Activated CD4-positive, alpha-beta memory T cell treated with anti-CD3 and anti-CD28 coated beads, Interleukin-2, amount 10 ng/mL, durations not matched to agents 7 days and 5 days (primary cell): ENCODE results near the gene TTBK2. TPM values are rescaled to one million over a fixed set of nuclear protein-coding genes. Genes with fewer than 3 reads are reported as not detected.

Experiments used
- CTCF ChIA-PET: fragments of 350-600 bp; sonication (Branson Sonifier 250); formaldehyde crosslinking; loops from one replicate; lab custom pipeline; 2021; ENCODE audit warnings: antibody characterized with exemption, inconsistent platforms; lab: Charles Lee
- POLR2A ChIA-PET: fragments of 350-600 bp; sonication (Branson Sonifier 250); formaldehyde crosslinking; loops from one replicate; lab custom pipeline; 2021; ENCODE audit warnings: antibody characterized with exemption; lab: Charles Lee
- DNase-seq: peaks from one replicate; pipeline ENCODE4 v3.0.0-alpha.2; 2020
- H3K27ac Mint-ChIP-seq: one replicate; pipeline ENCODE4 v1.8.0; 2021; ENCODE audit warnings: mild to moderate bottlenecking, mixed read lengths
- H3K27me3 Mint-ChIP-seq: one replicate; pipeline ENCODE4 v1.8.0; 2021; ENCODE audit warnings: mixed read lengths
- H3K36me3 Mint-ChIP-seq: one replicate; pipeline ENCODE4 v1.8.0; 2021; ENCODE audit warnings: low read depth, mixed read lengths
- H3K4me1 Mint-ChIP-seq: one replicate; pipeline ENCODE4 v1.8.0; 2021; ENCODE audit warnings: mixed read lengths
- H3K4me3 Mint-ChIP-seq: one replicate; pipeline ENCODE4 v1.8.0; 2021; ENCODE audit warnings: mild to moderate bottlenecking, mixed read lengths
- H3K9me3 Mint-ChIP-seq: one replicate; pipeline ENCODE4 v1.8.0; 2021; ENCODE audit warnings: mixed read lengths
- total RNA-seq, 2 experiments: library from RNA; stranded (reverse); gene quantifications; one replicate each; pipeline ENCODE4 v1.2.3, GENCODE V29; 2021

The TTBK2 gene
- total RNA-seq, 2 experiments from 2014 or later, result 14.6 to 18.6 TPM

- CTCF ChIA-PET, result interaction anchor here (0.9 to 3.6 kb wide), 2 partner anchors 29 to 190 kb away, joined by 4 to 14 read pairs; no protein-coding TSS in a partner anchor
These were observed 185.0 kb downstream of the TTBK2 start for GRCh38 chr15:42735382-42736165.

GRCh38 chr15:42734076-42734672, 186.4 kb downstream of the TTBK2 start:
- H3K27ac Mint-ChIP-seq, result no peak overlapping the region
- peaks cover 20% of the 10 kb centered on the region for H3K4me1 Mint-ChIP-seq
- no peak overlapping the region for H3K4me3 Mint-ChIP-seq
- ChIA-PET CTCF (no interaction called here), POLR2A (no interaction called here)
- H3K36me3 Mint-ChIP-seq, result peaks cover 49% of the 10 kb centered on the region
- H3K27me3 Mint-ChIP-seq, result no peaks in the 10 kb centered on the region
- H3K9me3 Mint-ChIP-seq, result no peaks in the 10 kb centered on the region
- DNase-seq, result no peak

More at GRCh38 chr15:42735382-42736165, 185.0 kb downstream of the TTBK2 start:
- Mint-ChIP-seq H3K9me3 (no peaks in the 10 kb centered on the region), H3K4me1 (peaks cover 20% of the 10 kb centered on the region), H3K27me3 (no peaks in the 10 kb centered on the region), H3K36me3 (peaks cover 36% of the 10 kb centered on the region), H3K27ac (peak overlapping the region; percentile 21), H3K4me3 (peak overlapping the region; percentile 73)
- DNase-seq, result no peak
- POLR2A ChIA-PET, result interaction anchor here (0.6 to 2.8 kb wide), 8 partner anchors 9 to 462 kb away, joined by 3 to 12 read pairs (median 4); partner anchors contain the start of genes GANC, STARD9 and TMEM87A

DNA sequence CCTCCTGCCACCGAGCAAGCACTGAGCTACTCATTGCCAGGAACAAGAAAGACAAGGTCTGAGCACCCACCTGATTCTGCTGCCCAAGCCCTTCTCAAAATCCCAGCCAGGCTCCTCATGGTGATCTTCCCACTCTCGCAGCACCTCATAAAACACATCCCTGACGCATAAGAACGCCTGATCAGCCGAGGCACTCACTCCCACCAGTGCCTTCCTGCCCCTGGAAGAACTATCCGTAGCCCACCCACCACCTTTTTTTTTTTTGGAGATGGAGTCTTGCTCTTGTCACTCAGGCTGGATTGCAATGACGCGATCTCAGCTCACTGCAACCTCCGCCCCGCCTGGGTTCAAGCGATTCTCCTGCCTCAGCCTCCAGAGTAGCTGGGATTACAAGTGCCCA, 187.6 kb downstream of the TTBK2 start:
- no peak overlapping the region for H3K27ac Mint-ChIP-seq
- no peaks in the 10 kb centered on the region for H3K9me3 Mint-ChIP-seq
- ChIA-PET CTCF (interaction anchor here (1.0 kb wide), 1 partner anchor 193 kb away, joined by 3 read pairs; no protein-coding TSS in a partner anchor), POLR2A (no interaction called here)
- no peak overlapping the region for H3K4me3 Mint-ChIP-seq
- peaks cover 55% of the 10 kb centered on the region for H3K36me3 Mint-ChIP-seq
- H3K4me1 Mint-ChIP-seq, result peaks cover 20% of the 10 kb centered on the region
- no peaks in the 10 kb centered on the region for H3K27me3 Mint-ChIP-seq
- no peak for DNase-seq

DNA sequence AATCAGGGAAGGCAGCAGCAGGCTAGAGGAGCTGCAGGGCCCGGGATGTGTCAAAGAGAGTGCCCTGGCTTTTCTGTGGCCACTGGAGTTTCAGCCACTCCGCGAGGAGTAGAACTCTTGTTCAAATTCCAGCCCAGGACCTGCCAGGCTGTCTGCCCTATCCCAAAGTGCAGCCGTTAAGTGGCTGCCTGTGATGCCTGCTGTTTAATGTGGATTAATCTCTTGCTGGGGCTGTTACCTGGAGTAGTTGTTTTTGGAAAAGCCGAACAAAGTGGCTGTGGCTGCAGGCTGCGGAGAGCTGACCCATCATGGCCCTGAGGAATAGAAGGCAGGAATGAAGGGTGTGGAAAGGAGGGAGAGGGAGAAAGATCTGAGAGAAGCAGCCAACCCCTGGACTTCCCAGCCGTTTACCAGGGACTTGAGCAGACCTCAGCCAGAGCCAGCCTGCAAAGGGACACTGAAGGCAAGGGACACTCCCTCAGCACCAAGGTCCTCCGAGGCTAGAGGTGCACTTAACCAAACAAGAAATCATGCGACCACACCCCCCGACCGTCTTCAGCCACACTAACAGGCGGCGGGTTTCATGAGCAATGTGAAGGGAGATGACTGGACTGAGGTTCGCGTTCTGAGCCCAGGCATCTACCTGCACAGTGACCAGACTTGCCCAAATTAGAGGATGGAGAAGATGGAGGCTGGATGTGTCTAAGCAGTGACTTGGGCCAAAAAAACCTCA, 188.3 kb downstream of the TTBK2 start:
- DNase-seq, result no peak
- H3K4me1 Mint-ChIP-seq, result peaks cover 16% of the 10 kb centered on the region
- H3K4me3 Mint-ChIP-seq, result no peak overlapping the region
- POLR2A ChIA-PET, result no interaction called here
- no peaks in the 10 kb centered on the region for H3K9me3 Mint-ChIP-seq
- CTCF ChIA-PET, result no interaction called here
- peaks cover 60% of the 10 kb centered on the region for H3K36me3 Mint-ChIP-seq
- H3K27me3 Mint-ChIP-seq, result no peaks in the 10 kb centered on the region
- no peak overlapping the region for H3K27ac Mint-ChIP-seq

DNA sequence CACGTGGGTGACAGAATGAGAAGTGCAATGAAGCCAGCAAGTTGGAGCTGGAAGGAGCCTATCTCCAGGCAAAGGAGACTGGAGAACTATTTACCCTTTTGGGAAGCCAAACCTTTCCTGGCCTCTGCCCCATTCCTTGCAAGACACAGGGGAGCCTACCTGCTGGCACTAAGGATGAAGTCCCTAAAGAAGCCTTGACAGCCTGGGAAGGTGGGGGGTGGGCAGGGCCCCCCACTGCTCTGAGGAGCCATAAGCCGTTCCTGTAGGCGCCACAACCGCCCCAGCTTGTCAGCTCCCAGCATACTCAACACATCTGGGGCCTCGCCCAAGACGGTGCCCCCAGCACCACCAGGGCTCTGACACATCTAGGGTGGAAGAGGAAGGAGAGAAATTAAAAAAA, 189.1 kb downstream of the TTBK2 start:
- Mint-ChIP-seq H3K9me3 (no peaks in the 10 kb centered on the region), H3K27ac (no peak overlapping the region), H3K36me3 (peaks cover 65% of the 10 kb centered on the region), H3K4me3 (no peak overlapping the region), H3K27me3 (no peaks in the 10 kb centered on the region), H3K4me1 (peaks cover 14% of the 10 kb centered on the region)
- ChIA-PET CTCF (no interaction called here), POLR2A (interaction anchor here (1.9 kb wide), 1 partner anchor 11 kb away, joined by 4 read pairs; no protein-coding TSS in a partner anchor)
- DNase-seq, result no peak

- H3K9me3 Mint-ChIP-seq, result no peaks in the 10 kb centered on the region
- H3K27me3 Mint-ChIP-seq, result no peaks in the 10 kb centered on the region
- ChIA-PET POLR2A (interaction anchor here (1.9 kb wide), 1 partner anchor 10 kb away, joined by 4 read pairs; no protein-coding TSS in a partner anchor), CTCF (no interaction called here)
- peaks cover 67% of the 10 kb centered on the region for H3K36me3 Mint-ChIP-seq
- peaks cover 9% of the 10 kb centered on the region for H3K4me1 Mint-ChIP-seq
- H3K4me3 Mint-ChIP-seq, result no peak overlapping the region
- no peak overlapping the region for H3K27ac Mint-ChIP-seq
- no peak for DNase-seq
These were observed 190.0 kb downstream of the TTBK2 start for GRCh38 chr15:42730536-42730935.

GRCh38 chr15:42730135-42730534, 190.4 kb downstream of the TTBK2 start:
- H3K27ac Mint-ChIP-seq, result no peak overlapping the region
- POLR2A ChIA-PET, result interaction anchor here (1.9 kb wide), 1 partner anchor 10 kb away, joined by 4 read pairs; no protein-coding TSS in a partner anchor

GRCh38 chr15:42729409-42729808, 191.2 kb downstream of the TTBK2 start:
- Mint-ChIP-seq H3K4me1 (peaks cover 5% of the 10 kb centered on the region), H3K27ac (no peak overlapping the region), H3K27me3 (no peaks in the 10 kb centered on the region), H3K9me3 (no peaks in the 10 kb centered on the region), H3K4me3 (no peak overlapping the region), H3K36me3 (peaks cover 77% of the 10 kb centered on the region)
- no peak for DNase-seq
- ChIA-PET POLR2A (no interaction called here), CTCF (no interaction called here)

More at GRCh38 chr15:42730135-42730534, 190.4 kb downstream of the TTBK2 start:
- Mint-ChIP-seq H3K4me3 (no peak overlapping the region), H3K36me3 (peaks cover 71% of the 10 kb centered on the region), H3K4me1 (peaks cover 5% of the 10 kb centered on the region), H3K9me3 (no peaks in the 10 kb centered on the region), H3K27me3 (no peaks in the 10 kb centered on the region)
- no peak for DNase-seq
- CTCF ChIA-PET, result no interaction called here

- POLR2A ChIA-PET, result no interaction called here
- H3K27me3 Mint-ChIP-seq, result no peaks in the 10 kb centered on the region
- H3K9me3 Mint-ChIP-seq, result no peaks in the 10 kb centered on the region
- H3K36me3 Mint-ChIP-seq, result peaks cover 75% of the 10 kb centered on the region
- H3K4me1 Mint-ChIP-seq, result peaks cover 2% of the 10 kb centered on the region
- CTCF ChIA-PET, result no interaction called here
- no peak for DNase-seq
- H3K4me3 Mint-ChIP-seq, result no peak overlapping the region
- no peak overlapping the region for H3K27ac Mint-ChIP-seq
These were observed 191.6 kb downstream of the TTBK2 start for GRCh38 chr15:42728972-42729371.

GRCh38 chr15:42728560-42728959, 192.0 kb downstream of the TTBK2 start:
- no peak for DNase-seq
- H3K9me3 Mint-ChIP-seq, result no peaks in the 10 kb centered on the region
- POLR2A ChIA-PET, result no interaction called here
- H3K27me3 Mint-ChIP-seq, result no peaks in the 10 kb centered on the region
- H3K4me3 Mint-ChIP-seq, result no peak overlapping the region
- peaks cover 73% of the 10 kb centered on the region for H3K36me3 Mint-ChIP-seq
- no peak overlapping the region for H3K27ac Mint-ChIP-seq
- peaks cover 2% of the 10 kb centered on the region for H3K4me1 Mint-ChIP-seq
- CTCF ChIA-PET, result no interaction called here

DNA sequence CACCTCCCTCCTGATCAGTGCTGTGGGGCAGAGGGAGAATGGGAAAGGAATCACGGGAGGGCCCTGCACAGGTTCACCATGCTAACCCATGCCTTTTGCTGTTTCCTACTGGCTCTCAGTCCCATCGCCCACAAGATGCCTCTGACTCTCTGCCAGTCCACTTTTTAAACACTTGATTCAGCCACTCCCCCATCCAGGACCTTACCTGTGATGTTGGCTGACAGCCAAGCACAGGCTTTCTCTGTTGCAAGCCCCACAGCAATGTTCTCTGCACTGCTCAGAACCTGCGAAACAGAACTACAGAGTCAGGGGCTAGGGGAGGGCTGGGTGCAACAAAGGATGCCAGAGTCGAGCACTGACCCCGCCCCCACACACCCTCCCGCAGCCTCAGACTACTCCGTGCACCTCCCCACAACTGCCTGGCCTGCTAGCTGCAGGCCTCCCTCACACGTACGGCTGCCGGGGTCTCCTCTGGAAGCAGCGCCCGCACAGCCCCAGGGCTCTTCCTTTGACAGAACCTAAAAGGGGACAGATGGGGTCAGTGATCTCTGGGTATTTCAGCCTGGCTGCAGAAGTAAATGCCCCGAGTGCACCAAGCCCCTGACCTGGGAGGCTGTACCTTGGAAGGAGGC, 192.7 kb downstream of the TTBK2 start:
- Mint-ChIP-seq H3K9me3 (no peaks in the 10 kb centered on the region), H3K27ac (no peak overlapping the region), H3K4me3 (no peak overlapping the region), H3K4me1 (no peaks in the 10 kb centered on the region), H3K36me3 (peaks cover 73% of the 10 kb centered on the region), H3K27me3 (no peaks in the 10 kb centered on the region)
- CTCF ChIA-PET, result no interaction called here
- POLR2A ChIA-PET, result no interaction called here
- DNase-seq, result no peak

DNA sequence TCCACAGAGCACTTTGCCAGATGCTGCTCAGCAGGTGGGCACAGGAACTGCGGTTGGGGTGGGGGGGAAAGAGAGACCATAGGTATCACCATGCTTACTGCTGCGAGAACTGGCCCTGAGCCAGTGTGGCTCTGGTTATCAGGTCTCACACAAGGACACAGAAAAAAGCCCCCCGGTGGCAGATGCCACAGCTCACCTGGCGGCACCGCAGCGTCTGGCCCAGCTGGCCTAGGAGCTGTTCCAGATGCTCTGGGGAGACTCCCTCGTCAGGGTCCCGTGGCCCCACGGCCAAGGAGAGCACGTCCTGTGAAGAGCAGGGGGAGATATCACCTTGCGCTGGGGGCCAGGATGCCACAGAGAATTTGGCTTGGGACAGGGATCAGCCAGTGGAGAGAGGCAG, 194.5 kb downstream of the TTBK2 start:
- Mint-ChIP-seq H3K27ac (no peak overlapping the region), H3K9me3 (no peaks in the 10 kb centered on the region), H3K4me1 (no peaks in the 10 kb centered on the region), H3K36me3 (peaks cover 59% of the 10 kb centered on the region), H3K27me3 (no peaks in the 10 kb centered on the region), H3K4me3 (no peak overlapping the region)
- DNase-seq, result no peak
- ChIA-PET CTCF (interaction anchor here (0.7 to 1.1 kb wide), 2 partner anchors 200 to 503 kb away, joined by 3 to 5 read pairs; no protein-coding TSS in a partner anchor), POLR2A (no interaction called here)
